COLO668 (cell line): ENCODE data around the gene SUSD4.

Experiments
- DNase-seq: peaks from one replicate; lab custom pipeline; 2025; ENCODE audit not compliant: unreplicated experiment; lab: John Stamatoyannopoulos, UW

SUSD4 gene

DNA sequence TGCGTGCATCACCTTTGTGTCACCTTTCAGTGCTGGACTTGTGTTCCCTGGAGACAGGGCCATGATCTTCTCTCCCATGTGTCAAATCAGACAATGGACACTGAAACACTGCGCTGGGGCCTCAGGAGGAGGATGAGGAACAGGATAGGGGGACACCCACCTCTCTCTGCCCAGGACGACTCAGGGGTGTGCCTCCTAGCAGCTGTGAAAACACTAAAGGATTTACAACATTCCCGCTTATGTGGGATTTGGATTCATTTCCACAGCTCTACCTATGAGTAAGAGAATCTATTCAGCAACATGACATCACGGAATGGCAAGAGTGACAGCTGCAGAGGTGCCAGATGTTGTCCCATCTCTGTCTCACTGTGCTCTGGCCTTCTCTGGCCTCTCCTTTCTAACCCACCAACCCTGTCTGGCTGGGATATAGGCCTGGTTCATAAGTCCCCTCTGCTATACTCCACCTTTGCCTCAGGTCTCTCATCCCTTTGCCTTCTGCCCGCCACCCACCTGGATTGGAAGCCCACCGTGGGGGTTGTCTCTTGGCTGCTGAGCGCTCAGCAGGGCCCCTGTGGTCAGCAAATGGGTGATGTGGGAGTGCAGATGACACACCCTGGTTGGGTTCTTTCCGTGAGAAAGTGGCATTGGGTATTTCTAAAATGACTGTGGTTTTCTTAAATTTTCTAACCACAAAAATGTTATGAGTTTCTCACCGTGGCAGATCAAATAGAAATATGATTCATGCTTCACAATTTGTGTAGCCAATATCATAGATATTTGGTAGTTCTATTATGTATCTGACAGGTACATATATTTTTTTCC is 173.9 kb downstream of the SUSD4 start:
- no peak for DNase-seq

DNA sequence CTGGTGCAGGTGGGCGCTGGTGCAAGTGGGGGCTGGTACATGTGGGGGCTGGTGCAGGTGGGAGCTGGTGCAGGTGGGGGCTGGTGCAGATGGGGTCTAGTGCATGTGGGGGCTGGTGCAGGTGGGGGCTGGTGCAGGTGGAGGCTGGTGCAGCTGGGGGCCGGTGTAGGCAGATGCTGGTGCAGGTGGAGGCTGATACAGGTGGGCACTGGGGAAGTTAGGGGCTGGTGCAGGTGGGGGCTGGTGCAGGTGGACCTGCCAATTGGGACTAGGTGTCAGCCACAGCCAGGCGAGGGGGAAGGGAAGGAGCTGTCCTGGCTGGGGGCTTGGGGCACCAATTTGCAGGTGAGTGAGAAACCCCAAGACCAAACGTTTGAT is 174.5 kb downstream of the SUSD4 start:
- no peak for DNase-seq

DNA sequence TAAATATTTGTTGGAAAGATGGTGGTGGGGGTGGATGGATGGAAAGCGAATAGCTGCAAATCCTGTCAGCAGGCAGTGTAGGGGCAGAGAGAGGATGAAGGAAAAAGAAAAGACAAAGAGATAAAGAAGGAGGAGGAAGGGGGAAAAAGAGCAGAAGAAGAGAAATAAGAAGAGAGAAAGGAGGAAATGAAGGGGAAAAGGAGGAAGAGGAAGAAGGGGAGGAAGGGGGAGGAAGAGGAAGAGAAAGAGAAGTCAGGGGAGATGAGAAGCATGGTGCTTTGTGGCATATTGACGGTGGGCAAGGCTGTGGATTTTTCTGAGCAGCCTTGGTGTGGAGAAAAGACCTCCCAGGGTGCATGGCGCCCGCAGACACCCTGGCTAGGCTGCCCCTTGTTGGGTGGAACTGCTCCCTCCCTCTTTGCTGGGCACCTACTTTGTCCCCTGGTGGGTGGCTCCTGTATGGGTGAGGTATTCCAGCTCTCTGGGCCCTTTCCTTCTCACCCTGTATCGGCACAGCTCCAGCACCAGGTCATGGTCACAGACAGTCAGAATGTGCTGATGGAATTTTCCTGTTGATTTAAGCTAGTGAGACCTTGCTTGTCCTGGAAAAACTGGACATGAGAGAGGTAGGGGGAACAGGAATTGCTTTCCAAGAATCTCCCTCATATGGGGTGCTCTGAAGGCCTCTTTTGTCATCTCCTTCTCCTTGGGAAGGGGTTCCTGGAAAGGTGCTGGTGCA is 175.2 kb downstream of the SUSD4 start:
- DNase-seq = no peak

DNA sequence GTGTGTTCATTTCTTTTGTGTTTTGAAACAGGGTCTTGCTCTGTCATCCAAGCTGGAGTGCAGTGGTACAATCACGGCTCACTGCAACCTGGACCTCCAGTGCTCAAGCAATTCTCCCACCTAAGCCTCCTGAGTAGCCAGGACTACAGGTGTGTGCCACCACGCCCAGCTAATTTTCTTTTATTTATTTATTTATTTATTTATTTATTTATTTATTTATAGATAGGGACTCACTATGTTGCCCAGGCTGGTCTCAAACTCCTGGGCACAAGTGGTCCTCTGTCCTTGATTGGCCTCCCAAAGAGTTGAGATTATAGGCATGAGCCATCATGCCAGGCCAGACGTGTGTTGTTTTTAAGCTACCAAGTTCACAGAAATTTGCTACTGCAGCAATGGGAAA is 177.2 kb downstream of the SUSD4 start:
- DNase-seq = no peak

DNA sequence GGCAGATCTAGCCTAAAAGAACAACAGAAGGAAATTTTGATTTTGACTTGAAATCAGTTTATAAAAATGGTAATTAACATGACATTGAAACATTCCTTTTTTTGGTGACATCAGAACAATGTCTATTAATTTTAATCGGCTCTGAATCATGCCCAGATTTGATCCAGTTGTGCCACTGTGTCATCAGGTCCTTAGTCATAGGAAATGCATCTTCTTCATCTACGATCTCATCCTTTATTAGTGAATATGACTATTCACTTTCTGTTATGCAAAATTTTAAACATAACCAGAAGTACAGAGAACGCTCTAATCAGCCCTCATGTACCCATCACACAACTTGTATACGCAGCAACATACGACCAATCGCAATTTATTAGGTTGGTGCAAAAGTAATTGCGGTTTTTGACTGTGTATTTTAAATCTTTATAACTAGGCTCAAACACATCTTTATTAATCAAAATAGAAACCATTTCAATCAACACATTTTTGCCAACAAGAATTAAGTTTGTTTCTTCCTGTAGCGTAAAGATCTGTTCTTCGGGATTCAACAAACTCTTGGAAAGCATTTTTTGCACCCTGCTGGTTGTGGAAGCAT is 180.6 kb downstream of the SUSD4 start:
- no peak for DNase-seq

DNA sequence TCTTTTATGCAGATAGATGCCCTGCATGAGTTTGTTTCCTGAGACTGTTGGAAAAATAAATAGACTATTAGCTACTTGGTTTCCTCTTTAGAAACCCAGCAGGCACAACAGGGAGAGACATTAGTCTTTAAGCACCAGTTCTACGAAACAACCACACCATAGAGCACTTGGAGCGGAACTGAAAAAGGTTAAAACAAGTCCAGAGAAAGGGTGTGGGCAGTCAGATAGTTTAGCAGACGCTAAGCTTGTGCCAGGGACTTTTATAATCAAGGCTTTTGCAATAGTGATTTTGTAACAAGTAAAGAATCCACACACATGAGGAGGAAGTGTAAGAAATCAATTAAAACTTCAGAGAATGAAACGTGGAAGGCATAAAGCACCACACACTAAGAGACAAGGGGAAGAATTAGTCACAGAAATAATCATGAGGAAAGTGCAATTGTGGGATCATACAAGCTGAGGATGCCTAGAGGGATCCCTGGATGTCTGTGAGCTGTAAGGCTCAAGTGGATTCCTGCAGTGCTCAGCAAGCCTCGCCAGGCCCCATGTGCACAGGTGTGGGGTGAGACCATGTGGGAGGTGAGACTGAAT is 183.2 kb downstream of the SUSD4 start:
- DNase-seq = no peak

DNA sequence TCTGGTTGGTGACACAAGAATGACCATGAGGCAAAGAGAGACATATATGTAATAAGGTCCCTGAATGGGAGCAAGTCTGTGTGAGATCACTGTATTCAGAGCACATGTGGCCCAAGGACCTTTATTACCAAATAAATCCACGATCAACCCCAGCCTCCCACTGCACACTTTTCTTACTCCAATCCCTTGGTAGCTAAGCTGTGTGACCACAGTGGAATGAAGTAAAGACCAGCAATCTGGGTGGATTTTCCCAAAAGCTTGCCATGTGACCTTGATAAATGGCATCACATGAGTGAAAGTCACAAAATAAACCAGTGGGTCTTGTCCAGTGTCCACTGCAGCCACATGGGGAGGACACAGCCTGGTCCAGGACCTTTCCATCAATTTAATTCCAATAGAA is 184.2 kb downstream of the SUSD4 start:
- DNase-seq = no peak

DNA sequence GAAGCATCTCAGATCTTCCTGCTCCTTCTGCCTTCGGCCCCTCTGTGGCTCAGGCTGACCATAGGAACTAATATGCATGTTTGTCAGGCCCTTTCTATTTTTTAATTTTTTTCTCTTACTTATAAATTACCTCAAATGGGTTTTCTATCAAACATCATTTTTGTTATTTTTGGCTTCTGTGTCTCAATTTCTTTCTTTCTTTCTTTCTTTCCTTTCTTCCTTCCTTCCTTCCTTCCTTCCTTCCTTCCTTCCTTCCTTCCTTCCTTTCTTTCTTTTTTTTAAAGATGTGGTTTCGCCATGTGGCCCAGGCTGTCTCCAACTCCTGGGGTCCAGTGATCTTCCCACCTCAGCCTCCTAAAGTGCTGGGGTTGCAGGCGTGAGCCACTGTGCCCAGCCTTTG is 184.7 kb downstream of the SUSD4 start:
- DNase-seq = no peak

DNA sequence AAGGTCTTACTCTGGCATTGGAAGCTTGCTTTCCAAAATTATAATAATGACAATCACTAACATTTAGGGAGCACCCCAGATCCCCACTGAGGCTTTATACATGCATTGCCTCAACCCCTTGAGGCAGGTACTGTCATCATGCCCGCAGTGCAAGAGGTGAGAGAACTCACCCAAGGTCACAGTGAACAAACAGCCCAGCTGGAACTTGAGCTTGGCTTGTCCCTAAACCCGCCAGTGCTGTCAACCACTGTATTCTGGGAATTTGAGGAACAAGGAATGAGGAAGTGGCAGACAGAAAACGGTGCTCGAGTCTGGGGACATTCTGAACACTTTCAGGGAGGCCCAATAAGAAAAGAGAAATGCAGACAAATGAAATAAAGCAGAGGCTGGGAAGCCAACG is 186.3 kb downstream of the SUSD4 start:
- no peak for DNase-seq

DNA sequence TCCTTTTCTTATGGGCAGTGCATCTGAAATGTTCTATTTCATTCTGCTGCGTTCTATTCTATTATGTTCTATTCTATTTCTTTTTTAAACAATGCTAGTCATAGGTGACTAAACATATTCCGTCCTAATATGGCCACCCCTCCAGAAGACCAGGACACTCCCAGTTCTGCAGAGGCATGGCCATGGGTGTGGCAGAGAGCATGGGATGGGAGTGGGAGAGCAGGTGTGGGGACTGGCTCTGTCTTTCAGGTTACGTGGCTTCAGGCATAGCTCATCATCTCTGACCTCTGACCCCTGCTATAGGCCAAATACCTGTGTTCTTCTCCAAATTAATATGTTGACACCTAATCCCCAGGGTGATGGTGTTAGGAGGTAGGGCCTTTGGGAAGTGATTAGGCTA is 187.5 kb downstream of the SUSD4 start:
- DNase-seq = no peak

DNA sequence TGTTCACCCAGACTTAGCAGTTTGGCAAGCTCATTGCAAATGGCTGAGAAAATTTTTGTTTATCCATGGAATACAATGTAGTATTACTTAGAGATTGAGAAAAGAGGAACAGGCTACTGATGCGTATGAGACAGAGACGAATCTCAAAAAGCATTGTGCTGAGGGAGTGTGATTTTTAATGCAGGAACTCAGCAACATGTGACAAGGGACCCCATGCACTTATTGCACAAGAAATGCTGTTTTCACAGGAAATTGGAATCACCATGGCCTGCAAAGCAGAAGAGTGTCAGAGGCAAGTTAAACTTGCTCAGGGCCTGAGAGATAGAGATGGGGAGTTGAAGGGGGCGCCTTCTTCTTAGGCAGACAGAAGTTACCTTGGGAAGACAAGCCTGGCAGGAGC is 188.3 kb downstream of the SUSD4 start:
- no peak for DNase-seq

DNA sequence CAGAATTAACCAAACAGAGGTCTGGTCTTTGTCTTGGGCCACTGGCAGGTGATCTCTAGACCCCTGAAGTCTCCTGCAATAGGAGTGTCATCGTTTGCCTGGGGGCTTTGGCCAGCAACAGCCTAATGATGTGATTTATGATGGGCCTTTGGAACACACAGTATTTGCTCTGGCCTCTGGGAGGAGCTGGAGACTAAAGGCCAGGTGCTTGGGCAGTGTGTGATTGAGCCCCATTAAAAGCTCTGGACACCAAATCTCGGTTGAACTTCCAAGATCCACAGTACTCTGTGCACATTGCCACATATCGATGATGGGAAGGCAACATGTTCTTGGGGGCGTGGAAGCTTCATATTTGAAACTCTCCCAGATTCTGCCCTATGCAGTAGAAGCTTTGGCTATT is 188.9 kb downstream of the SUSD4 start:
- peak; percentile 56 for DNase-seq
